HepG2 (cell line): ENCODE measurements around the gene TASOR2. TPM values are rescaled to one million over a fixed set of nuclear protein-coding genes. Genes with fewer than 3 reads are reported as not detected.

ENCODE experiments used
- ARID2 ChIP-seq: sonication (generic); formaldehyde crosslinking; IDR thresholded peaks from 2 replicates; pipeline ENCODE4 v1.8.1; 2022; ENCODE audit warnings: mild to moderate bottlenecking, missing genetic modification reagents, borderline replicate concordance
- BHLHE40 ChIP-seq: IDR thresholded peaks from 2 replicates; pipeline ENCODE4 v1.6.1; 2011; ENCODE audit warnings: low read length, improper control_type of control experiment
- ELF1 ChIP-seq: sonication (generic); formaldehyde crosslinking; IDR thresholded peaks from 2 replicates; pipeline ENCODE4 v1.4.0; 2020; ENCODE audit warnings: missing genetic modification reagents
- EP300 ChIP-seq, 3 experiments: sonication (generic) in 1 of 3; formaldehyde crosslinking in 1 of 3; IDR thresholded peaks; 2 replicates each; pipeline versions ENCODE4 v1.5.1 to v1.6.1; 2011 to 2020; ENCODE audit warnings: low read depth in 2 of 3, low read length in 2 of 3, borderline replicate concordance in 1 of 3, improper control_type of control experiment in 1 of 3, mild to moderate bottlenecking in 1 of 3, missing genetic modification reagents in 1 of 3, moderate library complexity in 1 of 3
- FOXA1 ChIP-seq, 2 experiments: fragments of 450-650 bp in 1 of 2; sonication (generic) in 1 of 2; formaldehyde crosslinking in 1 of 2; IDR thresholded peaks; 2 replicates each; pipeline versions ENCODE4 v1.4.0 to v1.6.1; 2016 to 2020; ENCODE audit warnings: missing genetic modification reagents in 1 of 2
- PLRG1 ChIP-seq: fragments of 450-650 bp; conservative IDR thresholded peaks from 2 replicates; pipeline ENCODE4 v1.6.1; 2016
- POLR2A ChIP-seq, 2 experiments: IDR thresholded peaks; 2 replicates each; pipeline ENCODE4 v1.6.1; 2011; ENCODE audit warnings: low read depth in 2 of 2, low read length in 2 of 2, mild to moderate bottlenecking in 1 of 2, moderate library complexity in 1 of 2; ENCODE audit not compliant: insufficient read depth in 1 of 2
- SETDB1 ChIP-seq: sonication (generic); formaldehyde crosslinking; IDR thresholded peaks from 2 replicates; pipeline ENCODE4 v1.5.1; 2020; ENCODE audit warnings: missing genetic modification reagents, mild to moderate bottlenecking, borderline replicate concordance
- SKI ChIP-seq: fragments of 450-650 bp; IDR thresholded peaks from one replicate; pipeline ENCODE4 v1.6.1; 2018; ENCODE audit warnings: mild to moderate bottlenecking; ENCODE audit not compliant: partially characterized antibody
- SPEN ChIP-seq: sonication (generic); formaldehyde crosslinking; IDR thresholded peaks from 2 replicates; pipeline ENCODE4 v1.5.1; 2020; ENCODE audit warnings: low read depth, mild to moderate bottlenecking, missing genetic modification reagents
- STAT5B ChIP-seq: sonication (generic); formaldehyde crosslinking; IDR thresholded peaks from 2 replicates; pipeline ENCODE4 v1.4.0; 2020; ENCODE audit warnings: missing genetic modification reagents
- TAF1 ChIP-seq: sonication (generic); formaldehyde crosslinking; IDR thresholded peaks from 2 replicates; pipeline ENCODE4 v1.4.0; 2020; ENCODE audit warnings: missing genetic modification reagents
- ZNF263 ChIP-seq: sonication (generic); formaldehyde crosslinking; IDR thresholded peaks from 2 replicates; pipeline ENCODE4 v1.4.0; 2020; ENCODE audit warnings: missing genetic modification reagents
- ZNF841 ChIP-seq: sonication (generic); formaldehyde crosslinking; IDR thresholded peaks from 2 replicates; pipeline ENCODE4 v1.8.1; 2023; ENCODE audit warnings: missing genetic modification reagents, borderline replicate concordance
- ZNF879 ChIP-seq: sonication (generic); formaldehyde crosslinking; IDR thresholded peaks from 2 replicates; pipeline ENCODE4 v1.8.1; 2023; ENCODE audit warnings: missing genetic modification reagents
- ZSCAN30 ChIP-seq: sonication (generic); formaldehyde crosslinking; IDR thresholded peaks from 2 replicates; pipeline ENCODE4 v1.5.0; 2020; ENCODE audit warnings: mild to moderate bottlenecking, missing genetic modification reagents
- polyA plus RNA-seq, 8 experiments: library from polyadenylated mRNA; depleted of rRNA in 3 of 8; stranded (reverse) in 7 of 8; unstranded in 1 of 8; fragments of >200 nt; fragmentation: Illumina TruSeq in 4 of 8; extraction: Trizol in 4 of 8; gene quantifications; 2 replicates each; pipeline versions ENCODE4 v1.2.1 to v1.2.3, GENCODE V29; 2011 to 2016; ENCODE audit warnings: low read depth in 4 of 8, missing spikeins in 1 of 8, mixed read lengths in 1 of 8; ENCODE audit not compliant: insufficient read depth in 1 of 8
- total RNA-seq, 5 experiments: library from RNA; depleted of rRNA; stranded (reverse); fragments of >200 nt; fragmentation: Illumina TruSeq; extraction: Trizol; gene quantifications; 2 replicates each; pipeline ENCODE4 v1.2.3, GENCODE V29; 2016; ENCODE audit warnings: low read depth in 1 of 5
- TF ChIP-seq, protein P1 (sequence below): sonication (generic); formaldehyde crosslinking; IDR thresholded peaks from 2 replicates; pipeline ENCODE4 v1.8.0; 2022; ENCODE audit warnings: low read depth, missing genetic modification reagents
- TF ChIP-seq, protein P2 (sequence below): conservative IDR thresholded peaks from 2 replicates; pipeline ENCODE4 v1.6.1; 2018; ENCODE audit warnings: missing genetic modification reagents
- TF ChIP-seq, protein P3 (sequence below): sonication (generic); formaldehyde crosslinking; IDR thresholded peaks from 2 replicates; pipeline ENCODE4 v1.4.0; 2020; ENCODE audit warnings: missing genetic modification reagents
- TF ChIP-seq, protein P4 (sequence below): IDR thresholded peaks from 2 replicates; pipeline ENCODE4 v1.6.1; 2016; ENCODE audit warnings: mild to moderate bottlenecking

The TASOR2 gene
- total and polyA plus RNA-seq, 2 of the 13 experiments (the other 11 are each of a cell fraction or from before 2014, with no cell fraction given): 24.2 to 55.3 TPM

DNA sequence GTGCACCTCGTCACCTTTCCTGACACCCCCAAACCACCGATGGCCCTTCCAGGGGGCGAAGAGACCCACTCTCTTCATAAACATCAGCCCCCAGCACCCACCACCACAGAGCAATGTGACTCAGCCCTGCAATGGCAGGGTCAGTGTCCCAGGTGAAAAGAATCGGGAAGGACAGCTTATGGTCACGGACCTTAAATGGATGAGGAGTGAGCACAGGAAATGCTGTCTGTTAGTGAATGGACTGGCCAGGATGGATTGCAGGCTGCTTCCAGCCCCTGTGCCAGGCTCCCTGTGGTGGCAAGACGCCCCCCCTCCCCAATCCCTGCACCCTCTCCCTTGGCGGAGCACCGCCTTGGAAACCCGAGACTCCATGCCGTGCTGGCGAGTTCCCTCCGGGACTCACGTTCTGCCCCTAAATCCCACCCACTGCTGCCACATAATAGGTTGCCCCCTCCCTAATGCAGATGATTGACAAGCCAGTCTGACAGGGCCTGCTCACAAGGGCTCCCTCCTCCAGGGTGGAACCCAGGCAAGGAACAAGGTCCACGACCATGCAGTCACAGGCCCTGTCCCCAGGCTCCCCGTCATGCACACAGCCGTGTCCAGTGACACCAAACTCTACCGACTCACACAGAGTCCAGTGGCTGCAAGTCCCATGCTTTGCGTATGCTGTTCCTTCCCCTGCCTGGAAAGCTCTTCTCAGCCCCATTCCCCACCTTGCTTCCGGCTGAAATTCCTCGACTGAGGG lies 25.6 kb upstream of the TASOR2 start (continued):
- TF ChIP-seq, protein P1, sequence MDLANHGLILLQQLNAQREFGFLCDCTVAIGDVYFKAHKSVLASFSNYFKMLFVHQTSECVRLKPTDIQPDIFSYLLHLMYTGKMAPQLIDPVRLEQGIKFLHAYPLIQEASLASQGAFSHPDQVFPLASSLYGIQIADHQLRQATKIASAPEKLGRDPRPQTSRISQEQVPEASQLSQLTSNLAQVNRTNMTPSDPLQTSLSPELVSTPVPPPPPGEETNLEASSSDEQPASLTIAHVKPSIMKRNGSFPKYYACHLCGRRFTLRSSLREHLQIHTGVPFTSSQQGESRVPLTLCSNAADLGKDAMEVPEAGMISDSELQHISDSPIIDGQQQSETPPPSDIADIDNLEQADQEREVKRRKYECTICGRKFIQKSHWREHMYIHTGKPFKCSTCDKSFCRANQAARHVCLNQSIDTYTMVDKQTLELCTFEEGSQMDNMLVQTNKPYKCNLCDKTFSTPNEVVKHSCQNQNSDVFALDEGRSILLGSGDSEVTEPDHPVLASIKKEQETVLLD: 0 out of 2 replicates have a peak, but pooled peaks have one; percentile 32
- TF ChIP-seq SKI (peak; percentile 11), SETDB1 (no peak), ARID2 (CRISPR knock-in tag) (no peak), EP300 (IDR thresholded peaks at IDR 0.05; ENCODE audit: low read depth in 2 of 2, low read length in 2 of 2) (no peak), EP300 (CRISPR knock-in tag; IDR thresholded peaks at IDR 0.05; ENCODE audit: borderline replicate concordance) (no peak), POLR2A (IDR thresholded peaks at IDR 0.05; ENCODE audit: insufficient read depth in 1 of 2, low read depth in 2 of 2, low read length in 2 of 2) (peak; percentile 48 to 88; a peak in 3 of 4 replicates), PLRG1 (no peak), BHLHE40 (peak; percentile 68; the same call in 1 of the 2 replicates), ZNF879 (0 out of 2 replicates have a peak, but pooled peaks have one; percentile 25), ZNF263 (CRISPR knock-in tag) (peak; percentile 66), SPEN (CRISPR knock-in tag) (peak; percentile 68; the same call in 1 of the 2 replicates), ZSCAN30 (CRISPR knock-in tag) (no peak), ELF1 (CRISPR knock-in tag) (peak; percentile 29; the same call in 1 of the 2 replicates), TAF1 (CRISPR knock-in tag) (peak; percentile 45; the same call in 1 of the 2 replicates), FOXA1 (IDR thresholded peaks at IDR 0.05) (no peak), FOXA1 (CRISPR knock-in tag; IDR thresholded peaks at IDR 0.05) (peak; percentile 23; the same call in 1 of the 2 replicates), STAT5B (no peak), ZNF841 (CRISPR knock-in tag) (0 out of 2 replicates have a peak, but pooled peaks have one; percentile 8)
- TF ChIP-seq, protein P2, sequence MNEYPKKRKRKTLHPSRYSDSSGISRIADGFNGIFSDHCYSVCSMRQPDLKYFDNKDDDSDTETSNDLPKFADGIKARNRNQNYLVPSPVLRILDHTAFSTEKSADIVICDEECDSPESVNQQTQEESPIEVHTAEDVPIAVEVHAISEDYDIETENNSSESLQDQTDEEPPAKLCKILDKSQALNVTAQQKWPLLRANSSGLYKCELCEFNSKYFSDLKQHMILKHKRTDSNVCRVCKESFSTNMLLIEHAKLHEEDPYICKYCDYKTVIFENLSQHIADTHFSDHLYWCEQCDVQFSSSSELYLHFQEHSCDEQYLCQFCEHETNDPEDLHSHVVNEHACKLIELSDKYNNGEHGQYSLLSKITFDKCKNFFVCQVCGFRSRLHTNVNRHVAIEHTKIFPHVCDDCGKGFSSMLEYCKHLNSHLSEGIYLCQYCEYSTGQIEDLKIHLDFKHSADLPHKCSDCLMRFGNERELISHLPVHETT (CRISPR knock-in tag): no peak
- TF ChIP-seq, protein P3, sequence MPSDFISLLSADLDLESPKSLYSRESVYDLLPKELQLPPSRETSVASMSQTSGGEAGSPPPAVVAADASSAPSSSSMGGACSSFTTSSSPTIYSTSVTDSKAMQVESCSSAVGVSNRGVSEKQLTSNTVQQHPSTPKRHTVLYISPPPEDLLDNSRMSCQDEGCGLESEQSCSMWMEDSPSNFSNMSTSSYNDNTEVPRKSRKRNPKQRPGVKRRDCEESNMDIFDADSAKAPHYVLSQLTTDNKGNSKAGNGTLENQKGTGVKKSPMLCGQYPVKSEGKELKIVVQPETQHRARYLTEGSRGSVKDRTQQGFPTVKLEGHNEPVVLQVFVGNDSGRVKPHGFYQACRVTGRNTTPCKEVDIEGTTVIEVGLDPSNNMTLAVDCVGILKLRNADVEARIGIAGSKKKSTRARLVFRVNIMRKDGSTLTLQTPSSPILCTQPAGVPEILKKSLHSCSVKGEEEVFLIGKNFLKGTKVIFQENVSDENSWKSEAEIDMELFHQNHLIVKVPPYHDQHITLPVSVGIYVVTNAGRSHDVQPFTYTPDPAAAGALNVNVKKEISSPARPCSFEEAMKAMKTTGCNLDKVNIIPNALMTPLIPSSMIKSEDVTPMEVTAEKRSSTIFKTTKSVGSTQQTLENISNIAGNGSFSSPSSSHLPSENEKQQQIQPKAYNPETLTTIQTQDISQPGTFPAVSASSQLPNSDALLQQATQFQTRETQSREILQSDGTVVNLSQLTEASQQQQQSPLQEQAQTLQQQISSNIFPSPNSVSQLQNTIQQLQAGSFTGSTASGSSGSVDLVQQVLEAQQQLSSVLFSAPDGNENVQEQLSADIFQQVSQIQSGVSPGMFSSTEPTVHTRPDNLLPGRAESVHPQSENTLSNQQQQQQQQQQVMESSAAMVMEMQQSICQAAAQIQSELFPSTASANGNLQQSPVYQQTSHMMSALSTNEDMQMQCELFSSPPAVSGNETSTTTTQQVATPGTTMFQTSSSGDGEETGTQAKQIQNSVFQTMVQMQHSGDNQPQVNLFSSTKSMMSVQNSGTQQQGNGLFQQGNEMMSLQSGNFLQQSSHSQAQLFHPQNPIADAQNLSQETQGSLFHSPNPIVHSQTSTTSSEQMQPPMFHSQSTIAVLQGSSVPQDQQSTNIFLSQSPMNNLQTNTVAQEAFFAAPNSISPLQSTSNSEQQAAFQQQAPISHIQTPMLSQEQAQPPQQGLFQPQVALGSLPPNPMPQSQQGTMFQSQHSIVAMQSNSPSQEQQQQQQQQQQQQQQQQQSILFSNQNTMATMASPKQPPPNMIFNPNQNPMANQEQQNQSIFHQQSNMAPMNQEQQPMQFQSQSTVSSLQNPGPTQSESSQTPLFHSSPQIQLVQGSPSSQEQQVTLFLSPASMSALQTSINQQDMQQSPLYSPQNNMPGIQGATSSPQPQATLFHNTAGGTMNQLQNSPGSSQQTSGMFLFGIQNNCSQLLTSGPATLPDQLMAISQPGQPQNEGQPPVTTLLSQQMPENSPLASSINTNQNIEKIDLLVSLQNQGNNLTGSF: 0 out of 2 replicates have a peak, but pooled peaks have one; percentile 59
- TF ChIP-seq, protein P4, sequence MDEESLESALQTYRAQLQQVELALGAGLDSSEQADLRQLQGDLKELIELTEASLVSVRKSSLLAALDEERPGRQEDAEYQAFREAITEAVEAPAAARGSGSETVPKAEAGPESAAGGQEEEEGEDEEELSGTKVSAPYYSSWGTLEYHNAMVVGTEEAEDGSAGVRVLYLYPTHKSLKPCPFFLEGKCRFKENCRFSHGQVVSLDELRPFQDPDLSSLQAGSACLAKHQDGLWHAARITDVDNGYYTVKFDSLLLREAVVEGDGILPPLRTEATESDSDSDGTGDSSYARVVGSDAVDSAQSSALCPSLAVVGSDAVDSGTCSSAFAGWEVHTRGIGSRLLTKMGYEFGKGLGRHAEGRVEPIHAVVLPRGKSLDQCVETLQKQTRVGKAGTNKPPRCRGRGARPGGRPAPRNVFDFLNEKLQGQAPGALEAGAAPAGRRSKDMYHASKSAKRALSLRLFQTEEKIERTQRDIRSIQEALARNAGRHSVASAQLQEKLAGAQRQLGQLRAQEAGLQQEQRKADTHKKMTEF (CRISPR knock-in tag): no peak
